HS-27A (cell line): ENCODE measurements around the gene SORD.
"Not testable (repeated sequence)": the region's sequence is repeated elsewhere in the genome, so short reads cannot be mapped to it uniquely, and the experiment has no call there.

Source experiments
- DNase-seq: peaks from one replicate; pipeline ENCODE4 v3.0.0-alpha.2; 2012; ENCODE audit warnings: low read depth, missing footprints

Gene SORD

GRCh38 chr15:45097466-45097865 lies 74.5 kb downstream of the SORD start:
- no peak for DNase-seq

DNA sequence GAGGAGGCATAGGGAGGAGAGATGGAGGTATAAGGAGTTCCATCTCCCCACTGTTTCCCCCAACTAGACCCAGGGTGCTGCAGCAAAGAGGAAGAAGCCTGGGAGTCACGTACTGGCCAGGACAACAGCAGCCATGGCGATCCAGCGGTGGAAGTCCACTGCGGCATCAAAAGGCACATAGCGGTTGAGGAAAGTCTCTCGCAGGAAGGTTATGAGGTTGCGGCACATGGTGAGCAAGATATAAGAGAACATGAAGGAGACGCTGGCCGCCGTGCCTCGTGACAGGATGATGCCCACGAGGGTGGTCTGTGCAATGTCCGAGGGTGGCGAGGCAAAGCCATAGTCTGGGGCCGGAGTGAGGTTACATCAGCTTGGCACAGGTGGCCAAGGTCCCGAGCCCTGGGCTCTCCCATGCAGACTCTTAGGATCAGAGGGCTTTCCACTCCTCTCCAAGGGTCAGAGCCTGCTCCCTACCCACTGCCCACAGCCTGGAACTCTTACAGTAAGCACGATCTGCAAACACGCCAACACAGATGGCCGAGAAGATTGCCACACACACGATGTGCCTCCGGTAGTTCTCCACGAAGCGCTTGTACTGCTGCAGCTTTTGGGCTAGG lies 76.7 kb downstream of the SORD start:
- DNase-seq = no peak

DNA sequence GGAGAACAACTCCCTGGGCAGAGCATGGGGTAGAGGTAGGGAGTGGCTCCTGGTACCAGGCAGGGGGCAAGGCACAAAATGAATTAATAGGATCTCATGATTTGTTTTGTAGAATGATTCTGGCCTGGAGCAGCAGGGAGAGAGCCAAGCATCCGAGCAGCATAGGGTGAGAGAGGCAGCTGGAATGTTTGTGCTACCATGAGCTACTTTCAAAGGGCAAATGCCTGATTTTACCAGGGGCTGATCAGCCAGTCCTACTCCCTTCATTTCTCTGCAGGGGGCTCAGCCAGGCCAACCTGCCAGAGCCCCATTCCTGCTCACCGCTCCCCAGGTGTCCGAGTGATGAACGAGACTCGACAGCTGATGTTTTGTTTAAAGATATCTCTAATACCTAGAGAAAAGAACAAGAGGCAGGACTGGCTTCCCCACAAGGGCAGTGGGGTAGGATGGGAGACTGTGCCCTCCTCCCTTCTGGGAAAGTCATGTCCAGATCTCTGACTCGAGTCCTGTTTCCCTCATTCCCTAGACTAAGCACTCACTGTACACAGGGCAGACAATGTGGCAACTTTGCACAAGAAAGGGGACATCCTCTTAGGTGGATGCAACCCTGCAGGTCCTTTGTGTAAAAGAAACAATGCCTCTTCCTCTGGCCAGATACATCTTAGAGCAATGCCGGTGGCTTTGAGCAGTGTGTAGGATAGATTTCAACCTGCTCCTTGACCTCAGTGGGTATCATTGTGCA lies 78.1 kb downstream of the SORD start:
- no peak for DNase-seq

DNA sequence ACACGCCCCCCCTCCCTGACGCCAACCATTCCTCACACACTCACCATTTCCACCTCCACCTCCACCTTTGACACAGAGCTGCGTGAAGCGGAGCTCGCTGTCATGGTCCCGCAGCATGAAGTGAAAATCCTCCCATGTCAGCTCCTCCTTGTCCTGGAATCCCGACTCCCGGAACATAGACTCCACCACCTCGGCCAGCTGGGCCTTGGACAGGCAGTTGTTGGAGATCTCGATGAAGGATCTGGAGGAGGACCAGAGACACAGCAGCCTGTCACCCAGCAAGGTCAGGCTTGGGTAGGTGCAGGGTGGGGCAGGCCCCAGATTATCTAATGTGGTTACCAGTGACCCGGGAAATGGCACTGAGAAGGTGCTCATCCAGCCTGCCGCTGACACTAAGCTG lies 78.8 kb downstream of the SORD start:
- DNase-seq = no peak

GRCh38 chr15:45102226-45102625 lies 79.2 kb downstream of the SORD start:
- DNase-seq = no peak

DNA sequence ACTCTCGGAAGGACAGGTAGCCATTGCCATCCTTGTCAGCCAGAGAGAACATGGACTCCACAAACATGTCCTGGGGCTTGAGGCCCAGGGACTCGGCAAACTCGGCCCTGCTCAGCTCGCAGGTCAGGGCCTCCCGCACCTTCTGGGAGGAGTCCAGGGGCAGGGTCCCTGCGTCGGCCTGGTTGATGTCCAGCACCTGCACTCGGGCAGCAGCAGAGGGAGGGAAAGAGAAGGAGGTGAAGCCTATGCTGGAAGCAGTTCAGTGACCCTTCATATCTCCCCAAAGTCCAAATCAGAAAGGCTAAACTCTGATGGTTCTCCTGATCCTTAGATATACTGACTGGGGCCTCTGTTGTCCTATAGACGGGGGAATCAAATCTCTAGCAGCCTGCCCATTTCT lies 81.2 kb downstream of the SORD start:
- not testable (repeated sequence) for DNase-seq

- DNase-seq = no peak
Observed at GRCh38 chr15:45105586-45105985, 82.6 kb downstream of the SORD start.

- no peak for DNase-seq
Observed at GRCh38 chr15:45106002-45106790, 83.2 kb downstream of the SORD start.

GRCh38 chr15:45107941-45108630 lies 85.1 kb downstream of the SORD start:
- no peak for DNase-seq

GRCh38 chr15:45110256-45110820 lies 87.3 kb downstream of the SORD start:
- no peak for DNase-seq

DNA sequence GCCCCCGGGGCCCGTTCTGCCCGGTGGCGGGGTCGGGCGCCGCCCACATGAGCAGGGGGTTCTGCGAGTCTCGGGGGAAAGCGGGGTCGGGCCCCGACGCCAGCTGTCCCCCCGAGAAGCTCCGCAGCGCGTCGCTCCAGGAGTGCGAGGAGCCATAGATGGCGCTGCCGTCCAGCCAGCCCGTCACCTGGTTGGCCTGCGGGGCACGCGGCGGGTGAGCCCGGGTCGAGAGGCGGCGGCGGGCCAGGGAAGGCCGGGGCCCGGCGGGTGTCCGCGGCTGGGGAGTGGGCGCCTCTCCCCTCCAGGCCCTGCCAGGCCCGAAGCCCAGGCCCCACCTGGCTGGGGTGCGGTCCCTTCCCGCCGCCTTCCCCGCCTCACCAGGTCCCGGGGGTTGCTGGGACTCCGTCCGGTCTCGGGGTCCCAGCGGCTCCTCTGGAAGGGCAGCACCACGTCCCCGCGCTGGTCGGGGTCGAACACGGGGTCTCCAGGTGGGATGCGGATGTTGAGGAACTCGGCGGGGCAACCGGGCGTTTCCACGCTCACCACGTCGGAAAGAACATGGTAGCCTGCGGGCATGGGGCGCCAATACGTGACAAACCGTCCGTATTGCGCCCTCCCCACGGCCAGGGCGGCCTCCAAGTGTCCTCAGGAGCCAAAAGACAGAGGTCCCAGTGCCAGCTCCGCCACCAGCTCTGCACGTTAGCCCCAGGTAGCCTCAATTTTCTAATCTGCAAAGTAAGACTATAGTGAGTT lies 88.6 kb downstream of the SORD start:
- DNase-seq = no peak

GRCh38 chr15:45112143-45112590 lies 89.2 kb downstream of the SORD start:
- no peak for DNase-seq

- DNase-seq = no peak
Observed at GRCh38 chr15:45112591-45113379, 89.8 kb downstream of the SORD start.

DNA sequence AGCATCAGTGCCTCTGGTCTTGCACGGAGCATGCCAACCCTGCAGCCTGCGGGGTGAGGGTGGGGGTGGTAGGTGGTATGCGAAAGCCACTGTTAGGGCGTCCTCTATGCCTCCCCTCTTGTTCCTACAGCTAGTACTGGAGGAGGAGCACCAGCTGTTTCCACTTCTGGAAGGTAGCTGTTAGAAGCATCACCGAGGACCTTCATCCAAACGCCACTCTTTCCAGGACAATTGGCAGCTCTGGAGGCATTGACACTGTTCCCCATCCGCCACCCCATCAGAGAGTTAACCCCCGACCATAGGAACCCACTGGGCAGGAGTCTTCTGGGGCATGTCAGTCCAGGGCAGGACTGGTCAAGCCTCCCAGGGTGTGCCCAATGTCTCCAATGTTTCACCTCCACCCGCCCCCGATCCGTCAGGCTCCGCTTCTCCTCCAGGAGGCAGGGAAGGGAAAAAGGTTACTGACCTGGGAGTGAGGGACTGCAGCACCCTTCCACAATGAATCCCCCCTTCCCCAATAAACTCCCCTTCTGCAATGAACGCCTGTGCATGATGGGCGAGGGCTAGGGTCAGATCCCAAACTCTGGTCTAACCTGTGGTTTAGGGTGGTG lies 90.5 kb downstream of the SORD start:
- DNase-seq = no peak

DNA sequence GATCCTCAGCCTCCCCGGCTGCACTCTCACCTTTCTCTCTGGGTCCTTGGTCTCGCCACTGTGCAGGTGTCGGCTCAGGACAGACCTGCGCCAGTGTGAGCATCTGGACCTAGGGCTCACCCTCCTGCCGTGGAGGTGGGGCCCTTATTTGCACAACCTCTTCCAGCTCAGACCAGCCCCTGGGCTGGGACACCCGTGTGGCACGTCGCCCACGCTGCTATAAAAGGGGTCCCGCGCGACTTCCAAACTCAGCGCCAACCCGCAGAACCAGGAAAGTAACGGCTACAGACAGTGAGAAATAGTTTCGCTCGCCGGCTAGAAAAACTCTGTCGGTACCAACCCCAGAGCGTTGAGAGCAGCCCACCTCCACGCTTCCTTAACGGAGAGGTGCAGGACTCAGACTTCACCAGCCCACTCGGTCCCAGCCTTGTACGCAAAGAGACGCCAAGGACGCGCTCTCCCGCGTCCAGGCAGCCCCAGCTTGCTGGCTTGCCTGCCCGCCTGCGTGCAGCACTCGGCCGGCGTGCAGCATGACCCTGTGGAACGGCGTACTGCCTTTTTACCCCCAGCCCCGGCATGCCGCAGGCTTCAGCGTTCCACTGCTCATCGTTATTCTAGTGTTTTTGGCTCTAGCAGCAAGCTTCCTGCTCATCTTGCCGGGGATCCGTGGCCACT lies 91.2 kb downstream of the SORD start, which contains the start of the genes DUOX2 and DUOXA2:
TSS of gene DUOX2 (minus strand) at position 97 of the 675 bp plus-strand sequence. CDS start 761 bp downstream, outside the sequence.
TSS of gene DUOXA2 (plus strand) at position 251 of the 675 bp plus-strand sequence. CDS start at position 531, 280 bp downstream.
- DNase-seq = no peak

- DNase-seq = no peak
Observed at GRCh38 chr15:45114751-45115085, 91.7 kb downstream of the SORD start.

DNA sequence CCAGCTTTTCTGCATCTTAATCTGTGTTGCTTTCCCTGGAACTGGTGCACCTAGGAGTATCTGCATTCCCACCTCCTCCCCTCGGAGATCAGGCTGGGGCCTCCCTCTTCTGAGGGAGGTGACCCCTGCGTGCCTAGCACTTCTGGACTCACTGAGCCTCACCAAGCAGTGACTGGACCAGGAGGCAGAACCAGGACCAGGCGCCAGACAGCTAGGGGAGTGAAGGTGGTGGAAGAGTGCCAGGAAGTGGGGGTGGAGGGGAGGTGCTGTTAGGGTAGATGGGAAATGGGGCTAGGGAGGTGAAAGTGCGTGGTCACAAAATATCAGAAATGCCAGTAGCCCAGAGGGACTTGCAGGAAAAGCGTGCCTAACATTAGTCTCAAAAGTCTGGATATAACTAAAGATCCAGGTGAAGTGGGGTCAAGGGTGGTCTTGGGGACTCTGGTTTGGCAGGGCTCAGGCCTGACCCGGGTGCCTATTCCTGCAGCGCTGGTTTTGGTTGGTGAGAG lies 92.4 kb downstream of the SORD start:
- DNase-seq = no peak

GRCh38 chr15:45116006-45116481 lies 93.0 kb downstream of the SORD start:
- no peak for DNase-seq
